Kidney epithelial cell (primary cell): ENCODE data around the gene RTP2. TPM values are rescaled to one million over a fixed set of nuclear protein-coding genes. Genes with fewer than 3 reads are reported as not detected.

Experiments
- DNase-seq: peaks from one replicate; pipeline ENCODE4 v3.0.0-alpha.2; 2010; ENCODE audit warnings: low read depth
- H3K27me3 ChIP-seq: 2 replicates; pipeline ENCODE4 v1.6.0; 2011; ENCODE audit warnings: low read length; ENCODE audit not compliant: control insufficient read depth, insufficient read depth
- H3K36me3 ChIP-seq: 2 replicates; pipeline ENCODE4 v1.5.1; 2011; ENCODE audit warnings: low read length; ENCODE audit not compliant: control insufficient read depth, insufficient read depth
- H3K4me3 ChIP-seq: 2 replicates; pipeline ENCODE4 v1.5.1; 2011; ENCODE audit warnings: low read depth, mild to moderate bottlenecking, control low read depth, low read length
- CTCF ChIP-seq: IDR thresholded peaks from 2 replicates; pipeline ENCODE4 v1.5.1; 2011; ENCODE audit warnings: mild to moderate bottlenecking, moderate library complexity, low read length, control low read depth, inconsistent platforms; ENCODE audit not compliant: insufficient read depth, poor library complexity, severe bottlenecking
- total RNA-seq: library from RNA; depleted of rRNA; stranded (reverse); fragments of >200 nt; gene quantifications from 2 replicates; pipeline ENCODE4 v1.2.3, GENCODE V29; 2015

RTP2 gene
- total RNA-seq, 1 donor from 2014 or later: not detected

GRCh38 chr3:187746442-187747281, 44.3 kb upstream of the RTP2 start:
- TF ChIP-seq CTCF: no peak
- Histone ChIP-seq H3K4me3 (peak overlapping the region; percentile 39), H3K36me3 (no peaks in the 10 kb centered on the region), H3K27me3 (no peaks in the 10 kb centered on the region)
- DNase-seq: no peak

- TF ChIP-seq CTCF: no peak
- H3K4me3 ChIP-seq: peak overlapping the region; percentile 39
- no peaks in the 10 kb centered on the region for H3K36me3 ChIP-seq
- H3K27me3 ChIP-seq: no peaks in the 10 kb centered on the region
- no peak for DNase-seq
Measured at GRCh38 chr3:187746059-187746441, 43.7 kb upstream of the RTP2 start.

GRCh38 chr3:187745201-187746058, 43.1 kb upstream of the RTP2 start, which contains the start of gene BCL6:
Gene BCL6, minus strand, starts transcription at chr3:187745468. Its CDS starts 11,775 bp downstream, at chr3:187733693.
- DNase-seq: peak; percentile 87
- Histone ChIP-seq H3K4me3 (peak within 1 kb of the TSS; percentile 95), H3K36me3 (no peaks in the 10 kb centered on the region), H3K27me3 (no peaks in the 10 kb centered on the region)
- no peak for TF ChIP-seq CTCF

- no peaks in the 10 kb centered on the region for H3K36me3 ChIP-seq
- peak overlapping the region; percentile 95 for H3K4me3 ChIP-seq
- no peaks in the 10 kb centered on the region for H3K27me3 ChIP-seq
- DNase-seq: no peak
- no peak for TF ChIP-seq CTCF
Measured at GRCh38 chr3:187744169-187745151, 42.1 kb upstream of the RTP2 start.

GRCh38 chr3:187743195-187744141, 41.1 kb upstream of the RTP2 start:
- TF ChIP-seq CTCF: no peak
- Histone ChIP-seq H3K36me3 (no peaks in the 10 kb centered on the region), H3K27me3 (no peaks in the 10 kb centered on the region), H3K4me3 (peak overlapping the region; percentile 95)
- DNase-seq: no peak
